CD4-positive, alpha-beta T cell treated with Interleukin-21 for 1 hour (primary cell): ENCODE measurements around the gene DRGX.

Source experiments
- DNase-seq: peaks from one replicate; pipeline ENCODE4 v3.0.0-alpha.2; 2020

DRGX gene

DNA sequence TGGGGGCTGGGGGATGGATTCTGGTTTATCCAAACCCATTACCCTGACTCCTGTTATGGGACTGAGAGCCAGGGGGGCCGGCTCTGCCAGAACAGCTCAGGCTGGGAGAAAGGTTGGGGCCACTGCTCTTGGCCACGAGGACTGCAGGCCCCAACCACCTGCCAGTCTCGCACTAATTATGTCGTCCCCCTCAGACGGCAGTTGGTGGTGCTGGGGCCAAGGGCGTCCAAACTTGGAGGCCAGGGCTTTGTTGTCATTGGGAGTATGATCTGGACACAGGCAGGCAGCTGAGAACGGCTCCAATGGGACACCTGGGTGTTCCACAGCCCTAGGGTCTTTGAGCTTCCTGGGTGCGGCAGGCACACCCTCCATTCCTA, 34.7 kb downstream of the DRGX start:
- DNase-seq = no peak

DNA sequence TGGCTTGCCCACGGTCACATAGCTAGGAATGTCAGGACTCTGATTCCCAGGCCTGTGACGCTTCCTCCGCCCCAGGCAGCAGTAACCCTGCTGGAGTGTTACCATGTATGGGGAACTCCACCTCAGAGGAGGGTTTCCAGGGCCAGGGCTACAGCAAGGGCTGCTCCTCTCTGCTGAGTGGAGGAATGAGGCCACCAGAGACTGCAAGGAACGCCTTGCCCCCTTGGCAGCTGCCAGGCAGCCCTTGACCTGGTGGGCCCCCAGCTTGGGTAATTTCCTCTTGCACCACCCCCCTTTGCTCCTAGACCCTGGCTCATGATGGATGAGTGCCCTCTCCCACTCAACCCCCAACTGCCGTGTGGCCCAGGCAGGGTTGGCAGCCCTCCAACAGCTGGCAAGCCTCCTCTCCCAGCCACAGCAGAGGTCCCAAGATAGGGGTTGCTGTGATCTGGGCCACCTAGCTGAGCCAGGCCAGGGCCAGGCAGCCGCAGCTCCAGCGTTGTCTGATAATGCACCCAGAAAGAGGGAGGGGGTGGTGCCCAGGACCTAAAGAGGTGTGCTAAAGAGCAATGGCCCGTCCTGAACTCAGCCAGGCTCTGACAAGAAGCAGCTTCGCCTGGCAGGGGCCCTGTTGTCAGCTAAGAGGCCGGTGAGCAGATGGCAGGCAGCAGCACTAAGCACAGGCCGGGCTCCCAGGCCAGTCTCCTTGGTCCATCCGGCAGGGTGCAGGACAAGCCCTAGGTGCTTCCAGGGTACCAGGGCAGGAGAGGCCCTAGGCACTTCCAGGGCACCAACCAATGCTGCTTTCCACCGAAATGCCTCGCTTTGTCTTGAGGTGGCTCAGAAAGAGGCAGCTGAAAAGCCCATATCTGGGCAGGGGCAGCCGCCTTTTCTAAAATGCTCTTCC, 35.4 kb downstream of the DRGX start:
- no peak for DNase-seq

DNA sequence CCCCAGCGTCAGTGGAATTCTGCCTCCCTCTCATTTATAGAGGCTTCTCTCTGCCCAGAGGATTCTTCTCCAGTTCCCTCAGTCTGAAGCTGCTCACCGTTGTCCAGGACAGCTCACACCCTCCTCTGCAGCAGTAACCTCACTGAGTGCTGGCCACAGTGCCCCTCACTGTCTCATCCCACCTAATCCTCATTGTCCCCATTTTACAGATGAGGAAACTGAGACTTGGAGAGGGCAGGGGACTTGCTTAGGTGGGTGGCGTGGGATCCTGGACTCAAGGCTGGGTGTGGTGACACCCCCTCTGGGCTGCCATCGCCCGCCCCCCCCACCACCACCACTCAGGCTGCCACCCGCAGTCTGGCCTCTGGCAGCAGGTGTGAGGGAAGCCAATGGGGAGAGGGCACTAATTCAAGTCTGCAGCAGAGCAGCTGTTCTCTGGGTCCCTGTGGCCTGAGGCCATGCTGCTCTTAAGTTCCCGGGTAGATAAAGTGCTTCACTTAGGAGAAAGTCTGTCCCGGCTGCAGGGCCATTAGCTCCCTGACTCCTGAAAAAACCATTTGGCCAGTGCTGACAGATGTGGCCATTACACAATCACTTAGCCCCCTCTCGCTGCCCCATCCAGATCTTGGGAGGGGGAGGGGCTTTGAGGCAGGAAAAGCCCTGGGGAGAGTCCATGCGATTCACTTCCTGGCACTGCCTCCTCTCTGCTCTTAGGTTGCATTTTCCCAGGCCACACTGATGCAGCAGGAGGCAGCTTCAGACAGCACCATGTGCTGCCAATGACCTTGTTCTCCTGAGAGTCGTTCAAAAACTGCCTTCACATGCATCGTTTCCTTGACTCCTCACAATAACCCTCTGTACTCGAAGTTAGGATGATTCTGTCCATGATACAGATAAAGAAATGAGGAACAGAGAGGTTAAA, 36.3 kb downstream of the DRGX start:
- no peak for DNase-seq

DNA sequence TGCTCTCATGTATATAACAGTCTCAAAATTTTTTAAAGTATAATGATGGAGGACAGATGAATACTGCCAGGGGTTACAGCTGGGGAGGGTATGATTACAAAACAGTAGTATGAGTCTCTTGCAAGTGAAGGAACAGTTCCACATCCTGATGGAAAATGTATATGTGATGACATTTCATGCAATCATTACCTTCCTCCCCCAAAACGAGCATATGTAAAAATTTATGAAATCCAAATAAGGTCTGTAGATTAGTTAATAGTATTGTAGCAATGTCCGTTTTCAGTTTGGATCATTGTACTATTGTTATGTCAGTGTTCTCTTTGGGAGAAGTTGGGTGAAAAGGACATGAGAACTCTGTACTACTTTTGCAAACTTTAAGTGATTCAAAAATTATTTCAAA, 38.0 kb downstream of the DRGX start:
- DNase-seq = no peak

DNA sequence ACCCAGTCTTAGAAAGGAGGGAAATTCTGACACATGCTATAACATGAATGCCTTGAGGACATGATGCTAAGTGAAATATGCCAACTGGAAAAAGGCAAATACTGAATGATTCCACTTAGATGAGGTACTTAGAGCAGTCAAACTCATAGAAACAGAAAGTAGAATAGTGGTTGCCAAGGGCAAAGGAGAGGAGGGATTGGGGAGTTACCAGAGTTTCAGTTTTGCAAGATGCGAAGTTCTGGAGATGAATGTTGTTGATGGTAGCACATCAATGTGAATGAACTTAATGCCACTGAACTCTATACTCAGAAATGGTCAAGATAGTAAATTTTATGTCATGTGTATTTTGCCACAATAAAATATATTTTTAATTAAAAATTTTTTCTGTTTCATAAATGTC, 38.9 kb downstream of the DRGX start:
- DNase-seq = no peak

DNA sequence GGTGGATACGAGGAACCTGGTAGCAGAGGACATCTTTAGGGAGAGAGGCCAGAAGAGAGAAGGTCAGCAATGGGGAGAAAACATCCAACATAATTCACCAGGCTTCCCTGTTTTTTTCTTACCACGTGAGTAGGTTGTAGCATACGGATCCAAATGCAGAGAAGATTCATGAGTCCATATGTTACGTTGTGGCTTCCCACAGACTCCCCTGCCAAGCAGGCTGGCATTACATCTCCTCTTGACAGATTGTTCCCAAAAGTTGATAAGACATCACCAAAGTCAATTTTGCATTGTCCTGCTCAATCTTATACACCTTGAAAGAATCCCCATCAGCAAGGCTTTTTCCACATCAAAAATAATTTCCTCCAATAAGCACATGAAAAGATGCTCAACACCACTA, 39.7 kb downstream of the DRGX start:
- DNase-seq = no peak

DNA sequence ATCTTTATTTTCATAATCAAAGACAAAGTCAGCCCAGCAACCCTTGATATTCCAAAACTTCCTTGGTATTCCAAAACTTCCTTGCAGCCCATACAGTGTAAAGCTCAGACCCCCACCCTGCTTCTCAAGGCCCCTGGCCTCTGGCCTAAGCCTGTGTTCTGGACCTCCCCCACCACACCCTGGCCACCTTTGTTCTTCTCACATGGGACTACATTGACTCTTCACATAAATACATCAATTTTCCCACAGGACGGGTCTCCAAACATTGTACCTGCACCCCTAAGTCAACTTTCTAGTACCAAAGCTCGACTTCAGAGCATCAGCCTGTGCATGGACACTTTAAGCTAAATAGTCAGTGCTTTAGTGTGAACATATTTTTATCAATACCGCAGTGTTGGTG, 40.7 kb downstream of the DRGX start:
- DNase-seq = no peak

DNA sequence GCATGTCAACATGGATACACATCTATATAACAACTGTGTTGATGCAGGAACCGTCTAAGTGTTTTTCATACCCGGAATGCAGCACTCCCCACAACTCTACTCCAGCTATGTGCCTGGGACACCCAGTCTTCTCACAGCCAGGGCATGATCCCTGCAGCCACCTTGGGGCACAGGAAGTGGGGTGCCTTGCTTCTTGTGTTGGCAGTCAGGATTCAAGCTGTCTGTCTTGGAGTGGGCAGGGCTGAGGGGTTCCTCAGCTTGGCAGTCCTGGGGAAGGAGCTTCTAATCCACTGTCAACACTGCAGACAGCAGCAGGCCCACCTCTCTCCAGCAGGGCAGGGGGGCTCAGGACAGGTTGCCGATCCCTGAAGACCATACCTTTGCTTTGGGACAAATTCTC, 41.3 kb downstream of the DRGX start:
- DNase-seq = no peak

DNA sequence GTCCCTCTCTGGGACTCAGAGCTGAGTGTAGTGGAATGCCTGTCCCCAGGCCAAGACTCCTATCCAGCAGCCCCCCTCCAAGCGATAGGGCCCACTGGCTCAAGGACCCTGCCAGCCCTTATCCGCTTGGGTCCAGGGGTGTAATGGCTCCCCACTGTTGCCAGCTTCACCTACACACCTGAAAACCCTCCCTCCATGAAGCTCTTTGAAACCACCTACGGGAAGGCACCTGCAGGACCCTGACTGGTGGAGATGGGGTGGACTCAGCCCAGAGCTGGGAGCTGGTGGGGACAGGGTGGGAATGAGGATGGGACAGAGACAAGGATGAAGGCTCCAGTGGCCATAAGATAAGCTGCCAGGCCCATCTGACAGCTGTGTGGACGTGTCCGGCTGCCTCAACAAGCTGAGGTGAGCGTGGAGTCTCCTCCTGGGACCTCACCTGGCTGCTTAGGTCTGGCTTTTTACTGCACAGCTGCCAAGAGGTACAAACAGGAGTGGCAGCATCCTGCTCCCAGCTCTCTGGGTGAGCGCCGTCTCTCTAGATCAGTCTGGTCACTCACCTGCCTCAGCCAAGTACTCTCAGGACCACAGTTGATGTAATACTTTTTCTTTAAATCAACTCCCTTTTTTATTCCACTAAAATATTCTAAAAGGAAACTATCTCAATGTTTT, 41.9 kb downstream of the DRGX start:
- no peak for DNase-seq

DNA sequence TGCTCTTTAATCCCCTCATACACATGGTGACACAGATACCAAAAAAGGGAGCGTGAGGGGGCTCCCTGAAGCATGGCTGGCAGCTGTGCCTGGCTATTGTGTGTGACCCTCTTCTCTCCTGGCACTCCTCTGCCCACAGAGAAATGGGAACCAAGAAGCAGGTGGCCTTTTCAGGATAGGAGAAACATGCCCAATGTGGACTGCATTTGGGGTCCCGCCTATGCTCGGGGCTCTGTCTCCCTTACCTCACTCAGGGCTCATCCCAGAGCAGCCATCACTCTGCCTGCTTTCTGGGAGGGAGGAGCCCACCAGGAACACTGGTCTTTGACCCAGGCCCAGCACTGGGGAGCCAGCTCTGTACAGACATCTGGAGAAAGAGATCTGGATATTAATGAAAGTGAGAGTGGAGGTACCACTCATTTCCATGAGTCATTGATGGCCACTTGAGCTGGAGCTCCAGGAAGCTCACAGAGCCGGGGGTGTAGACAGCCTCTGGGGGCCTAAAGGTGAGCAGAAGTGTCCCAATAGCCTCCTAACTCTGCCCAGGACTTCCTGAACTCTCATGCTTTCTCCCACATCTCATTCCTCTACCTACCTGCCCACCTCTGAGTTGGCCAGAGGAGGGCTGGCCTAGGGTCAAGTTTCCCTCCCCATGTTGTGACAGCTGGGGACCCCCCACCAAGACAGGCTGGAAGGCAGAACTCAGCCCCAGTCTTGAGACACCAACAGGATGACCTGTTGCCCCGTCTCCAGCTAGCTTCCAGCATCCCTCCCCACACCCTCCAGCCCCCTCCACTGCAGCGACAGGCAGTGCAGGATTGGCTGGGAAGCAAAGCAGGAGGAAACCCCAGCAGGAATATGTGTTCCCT, 42.6 kb downstream of the DRGX start:
- no peak for DNase-seq

DNA sequence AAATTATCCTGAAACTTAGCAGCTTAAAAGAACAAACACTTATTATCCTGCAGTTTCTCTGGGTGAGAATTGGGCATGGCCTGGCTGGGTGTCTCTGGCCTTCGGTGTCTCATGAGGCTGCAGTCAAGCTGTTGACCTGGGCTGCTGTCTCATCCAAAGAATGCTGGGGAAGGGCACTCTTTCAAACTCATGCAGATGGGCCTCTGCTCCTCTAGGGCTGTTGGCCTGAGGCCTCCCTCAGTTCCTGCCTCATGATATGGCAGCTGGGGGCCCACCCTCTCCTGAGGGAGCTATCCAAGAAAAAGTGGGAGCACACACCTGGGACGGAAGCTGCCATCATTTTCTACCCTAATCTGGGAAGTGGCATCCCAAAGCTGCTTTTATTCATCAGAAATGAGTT, 43.6 kb downstream of the DRGX start:
- no peak for DNase-seq

DNA sequence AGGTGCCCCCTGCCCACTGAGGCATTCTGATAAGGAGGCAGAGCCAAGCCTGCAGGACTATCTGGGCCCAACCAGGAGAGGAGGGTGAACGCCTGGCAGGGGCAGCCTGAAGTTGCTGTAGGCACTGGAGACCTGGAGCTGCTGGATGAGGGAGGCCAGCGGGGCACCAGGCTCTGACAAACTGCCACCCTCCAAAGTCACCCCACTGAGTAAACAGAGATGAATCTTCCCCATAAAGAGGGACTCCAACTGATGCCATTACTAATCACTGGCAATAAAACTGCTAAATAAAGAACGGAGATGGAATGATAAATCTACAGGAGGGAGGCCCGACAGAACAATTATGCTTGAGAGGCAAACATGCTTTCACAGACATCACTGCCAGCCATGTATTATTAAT, 44.2 kb downstream of the DRGX start:
- no peak for DNase-seq

DNA sequence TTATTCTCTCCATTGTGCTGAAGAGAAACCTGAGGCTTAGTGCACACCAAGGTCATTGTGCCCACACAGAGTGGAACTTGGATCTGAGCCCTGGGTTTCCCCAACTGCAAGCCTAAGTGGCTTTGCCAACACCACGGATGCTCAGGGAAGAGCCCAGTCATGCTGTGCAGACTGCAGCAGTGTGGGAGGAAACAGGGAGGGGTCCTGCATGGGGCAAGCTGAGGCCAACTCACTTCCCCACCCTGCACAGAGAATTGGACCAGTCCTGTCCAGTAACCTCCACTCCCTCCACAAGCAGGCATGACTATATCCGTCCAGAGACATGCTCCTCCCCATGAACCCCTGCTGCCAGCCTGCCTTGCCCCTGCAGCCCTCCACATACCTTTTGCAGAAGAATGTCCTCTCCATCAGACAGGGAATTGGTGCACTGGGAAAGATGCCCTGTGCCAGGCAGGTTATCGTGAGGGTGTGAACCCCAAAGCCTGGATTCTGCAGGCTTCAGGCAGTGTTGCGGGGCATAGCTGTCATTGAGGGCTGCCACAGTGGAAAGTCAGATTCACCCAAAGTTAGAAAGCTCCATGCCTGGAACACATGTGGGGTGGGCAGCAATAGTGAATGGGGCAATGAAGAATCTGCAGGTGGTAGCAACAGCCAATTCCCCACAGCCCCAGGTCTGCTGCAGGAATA, 44.9 kb downstream of the DRGX start:
- DNase-seq = no peak

DNA sequence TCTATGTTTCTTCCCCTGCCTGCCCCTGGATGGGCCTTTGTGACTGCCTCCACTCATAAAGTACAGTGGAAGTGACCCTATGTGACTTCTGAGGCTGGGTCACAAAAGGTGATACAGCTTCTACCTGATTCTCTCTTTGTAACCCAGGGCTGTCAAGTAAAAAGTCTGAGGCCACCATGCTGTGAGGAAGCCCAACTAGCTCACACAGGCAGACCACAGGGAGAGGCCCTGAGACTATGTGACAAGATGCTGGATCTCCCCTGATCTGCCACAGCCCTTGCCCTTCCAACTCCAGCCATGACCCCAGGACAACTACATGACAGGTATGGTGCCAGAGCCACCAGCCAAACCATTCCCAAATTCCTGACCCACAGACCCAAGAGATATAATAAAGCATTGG, 45.8 kb downstream of the DRGX start:
- DNase-seq = no peak

DNA sequence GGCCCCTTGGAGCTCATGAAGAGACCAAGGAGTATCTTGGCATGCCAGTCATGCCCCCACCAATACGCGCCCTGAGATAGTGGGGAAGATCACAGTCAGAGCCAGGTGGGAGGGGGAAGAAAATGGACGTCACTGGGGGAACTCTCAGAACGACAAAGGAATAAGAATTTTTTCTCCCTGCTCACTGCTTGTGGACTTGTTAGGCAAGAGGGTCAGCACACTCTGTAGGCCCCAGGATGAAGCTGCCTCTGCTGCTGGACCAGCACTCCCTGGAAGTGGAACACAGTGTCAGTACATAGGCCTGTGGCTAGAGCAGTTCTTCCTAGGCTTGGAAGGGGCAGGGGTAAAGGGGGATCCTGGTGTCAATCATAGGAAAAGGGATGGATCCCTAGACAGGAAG, 46.5 kb downstream of the DRGX start:
- DNase-seq = no peak

DNA sequence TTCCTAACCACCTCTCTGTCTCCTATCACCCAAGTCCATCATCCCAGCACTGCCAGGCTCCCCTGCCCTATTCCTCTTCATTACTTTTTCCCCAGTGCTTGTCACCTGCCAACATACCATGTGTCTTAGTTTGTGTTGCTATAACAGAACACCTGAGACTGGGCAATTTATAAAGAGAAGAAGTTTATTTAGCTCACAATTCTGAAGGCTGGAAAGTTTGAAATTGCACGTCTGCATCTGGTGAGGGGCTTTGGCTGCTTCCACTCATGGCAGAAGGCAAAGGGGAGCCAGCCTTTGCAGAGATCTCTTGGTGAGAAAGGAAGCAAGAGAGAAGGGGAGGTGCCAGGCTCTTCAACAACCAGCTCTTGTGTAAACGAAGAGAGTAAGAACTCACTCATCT, 47.3 kb downstream of the DRGX start:
- no peak for DNase-seq

DNA sequence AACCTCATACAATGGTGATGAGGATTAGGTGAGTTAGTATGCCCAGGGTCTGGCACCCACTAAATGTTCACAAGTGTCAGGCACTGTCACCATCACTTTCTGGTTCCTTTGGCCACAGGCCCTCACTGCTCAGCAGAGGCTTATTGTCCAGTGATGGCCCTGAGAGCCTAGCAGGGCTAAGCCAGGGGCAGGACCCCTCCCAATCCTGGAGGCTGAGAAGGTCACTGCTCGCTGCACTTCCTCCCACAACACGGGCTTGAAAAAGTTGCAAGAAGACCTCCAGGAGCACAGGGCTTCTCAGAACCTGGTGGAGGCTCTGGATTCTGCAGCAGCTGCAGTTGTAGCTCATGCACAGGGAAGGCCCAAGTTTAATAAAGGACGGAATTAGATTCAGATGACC, 48.1 kb downstream of the DRGX start:
- DNase-seq = no peak

DNA sequence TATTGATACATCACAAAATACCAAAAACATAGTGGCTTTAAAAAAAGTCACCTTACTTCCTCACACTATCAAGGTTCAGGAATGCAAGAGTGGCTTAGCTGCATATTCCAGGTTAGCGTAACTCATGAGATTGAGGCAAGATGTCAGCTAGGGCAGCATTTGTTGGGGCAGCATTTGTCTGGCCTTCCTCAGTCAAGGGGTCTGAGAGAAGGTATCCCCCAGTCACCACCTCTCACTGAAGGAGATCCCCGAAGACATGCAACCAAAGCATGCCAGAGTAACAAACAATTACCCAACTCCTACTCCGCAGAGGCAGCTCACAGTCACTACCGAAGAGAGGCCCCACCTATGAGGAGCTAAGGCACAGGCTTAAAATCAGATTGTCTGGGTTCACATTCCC, 48.5 kb downstream of the DRGX start:
- no peak for DNase-seq

DNA sequence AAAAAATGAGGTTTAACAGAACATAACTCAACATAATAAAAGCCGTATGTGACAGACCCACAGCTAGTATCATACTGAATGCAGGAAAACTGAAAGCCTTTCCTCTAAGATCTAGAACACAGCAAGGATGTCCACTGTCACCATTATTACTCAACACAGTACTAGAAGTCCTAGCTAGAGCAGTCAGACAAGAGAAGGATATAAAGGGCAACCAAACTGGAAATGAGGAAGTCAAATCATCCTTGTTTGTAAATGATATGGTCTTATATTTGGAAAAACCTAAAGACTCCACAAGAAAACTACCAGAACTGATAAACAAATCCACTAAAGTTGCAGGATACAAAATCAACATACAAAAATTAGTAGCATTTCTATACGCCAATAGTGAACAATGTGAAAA, 51.0 kb downstream of the DRGX start:
- DNase-seq = no peak

DNA sequence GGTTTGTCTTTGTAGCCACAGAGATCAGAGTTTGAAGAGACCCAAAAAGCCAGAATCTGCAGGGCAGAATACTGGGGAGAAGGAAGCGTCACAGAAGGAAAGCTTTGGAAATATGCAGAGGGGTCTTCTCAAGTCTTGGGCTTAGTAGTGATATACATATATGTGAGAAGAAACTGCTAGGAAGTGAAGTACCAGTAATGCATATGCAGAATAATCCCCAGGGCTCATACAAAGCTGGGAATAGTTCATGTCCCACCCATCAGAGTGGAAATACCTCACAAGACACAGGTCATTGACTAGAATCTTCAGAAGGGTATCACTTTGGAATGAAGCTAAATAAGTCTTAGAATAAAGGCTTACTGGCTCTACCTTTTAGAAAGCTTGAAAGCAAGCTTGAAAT, 57.3 kb downstream of the DRGX start:
- DNase-seq = no peak

DNA sequence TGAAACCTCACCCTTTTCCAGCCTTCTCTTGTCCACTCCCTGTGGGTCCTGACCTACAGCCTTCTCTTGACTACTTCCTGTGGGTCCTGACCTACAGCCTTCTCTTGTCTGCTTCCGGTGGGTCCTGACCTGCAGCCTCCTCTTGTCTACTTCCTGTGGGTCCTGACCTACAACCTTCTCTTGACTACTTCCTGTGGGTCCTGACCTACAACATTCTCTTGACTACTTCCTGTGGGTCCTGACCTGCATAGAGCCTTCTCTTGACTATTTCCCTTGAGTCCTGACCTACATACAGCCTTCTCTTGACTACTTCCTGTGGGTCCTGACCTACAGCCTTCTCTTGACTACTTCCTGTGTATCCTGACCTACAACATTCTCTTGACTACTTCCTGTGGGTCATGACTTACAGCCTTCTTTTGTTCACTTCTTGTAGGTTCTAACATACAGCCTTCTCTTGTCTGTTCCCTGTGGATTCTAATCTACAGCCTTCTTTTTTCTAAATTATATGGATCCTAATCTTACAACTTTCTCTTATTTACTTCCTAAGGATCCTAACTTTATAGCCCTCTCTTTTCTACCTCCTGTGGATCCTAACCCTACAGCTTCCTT, 60.4 kb downstream of the DRGX start:
- DNase-seq = peak; percentile 15

DNA sequence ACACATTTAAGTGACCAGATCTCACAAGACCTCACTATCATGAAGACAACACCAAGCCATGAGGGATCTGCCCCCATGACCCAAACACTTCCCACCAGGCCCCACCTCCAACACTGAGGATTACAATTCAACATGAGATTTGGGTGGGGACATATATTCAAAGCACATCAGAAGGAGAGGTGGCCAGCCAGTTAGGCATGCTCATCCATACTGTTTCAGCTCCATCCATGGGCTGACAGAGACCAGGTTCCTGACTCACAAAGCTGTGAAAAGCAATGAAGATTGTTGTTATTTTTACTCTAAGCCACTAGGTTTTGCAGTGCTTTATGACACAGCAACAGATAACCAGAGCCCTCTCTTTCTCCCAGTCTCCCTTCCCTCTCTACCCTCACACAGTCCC, 60.9 kb downstream of the DRGX start:
- DNase-seq = no peak
